K562 (cell line): ENCODE data around the gene RBM19. TPM values are rescaled to one million over a fixed set of nuclear protein-coding genes. Genes with fewer than 3 reads are reported as not detected.

Experiments
- ATAC-seq: fragments of 200-7000 bp; cut with Tn5 transposase; 3 replicates; pipeline ENCODE4 v1.9.1; 2020; ENCODE audit warnings: moderate library complexity
- BruUV-seq: library from RNA; stranded (reverse); fragments of 400-500 nt; replicated peaks from 2 replicates; lab custom pipeline; 2021; lab: Mats Ljungman, UMichigan
- CTCF ChIA-PET: fragments of 300-600 bp; formaldehyde crosslinking; extraction: SDS; loops from one replicate; lab custom pipeline; 2021; ENCODE audit warnings: low intra/inter-chr PET ratio; lab: Yijun Ruan, JAX
- POLR2A ChIA-PET: fragments of 300-600, 350-650 bp; sonication (Branson Sonifier 250); formaldehyde crosslinking; extraction: SDS; loops from one replicate; lab custom pipeline; 2021; ENCODE audit warnings: antibody characterized with exemption, inconsistent platforms; lab: Yijun Ruan, JAX
- DNase-seq, 4 experiments: peaks; one replicate each; pipeline versions ENCODE4 v3.0.0 to v3.0.0-alpha.2; 2011 to 2018; ENCODE audit warnings: low spot score in 3 of 4, mixed read lengths in 3 of 4; ENCODE audit errors: extremely low read depth in 1 of 4
- FAIRE-seq: peaks from 2 replicates; lab custom pipeline; 2011; peaks lifted over from hg19 to GRCh38; lab: Jason Lieb, UNC
- H2AFZ ChIP-seq: 2 replicates; pipeline ENCODE4 v1.6.0; 2011; ENCODE audit warnings: low read depth, low read length, control low read depth, inconsistent platforms
- H3K27ac ChIP-seq: fragments of 200-600 bp; 3 replicates; pipeline ENCODE4 v1.8.0; 2011; ENCODE audit warnings: low read depth, mild to moderate bottlenecking, control low read depth, inconsistent platforms, low read length, moderate library complexity, mixed read lengths; ENCODE audit errors: extremely low read depth
- H3K27me3 ChIP-seq, 2 experiments: fragments of 300-600 bp in 1 of 2; 2 replicates in 1 of 2; 3 replicates in 1 of 2; pipeline versions ENCODE4 v1.6.0 to v1.8.0; 2011; ENCODE audit warnings: inconsistent platforms in 2 of 2, low read length in 2 of 2, mild to moderate bottlenecking in 1 of 2, mixed read lengths in 1 of 2, moderate library complexity in 1 of 2; ENCODE audit not compliant: control insufficient read depth in 2 of 2, insufficient read depth in 2 of 2
- H3K36me3 ChIP-seq: fragments of 300-600 bp; 3 replicates; pipeline ENCODE4 v1.8.0; 2011; ENCODE audit warnings: mild to moderate bottlenecking, low read length, inconsistent platforms; ENCODE audit not compliant: control insufficient read depth, insufficient read depth
- H3K4me1 ChIP-seq, 2 experiments: fragments of 200-600 bp in 1 of 2; replicated peaks in 1 of 2; 2 replicates in 1 of 2; 3 replicates in 1 of 2; pipeline versions ENCODE4 v1.5.1 to v1.8.0; 2011; ENCODE audit warnings: inconsistent platforms in 2 of 2, low read length in 2 of 2, mild to moderate bottlenecking in 1 of 2, mixed read lengths in 1 of 2, moderate library complexity in 1 of 2; ENCODE audit not compliant: control insufficient read depth in 2 of 2, insufficient read depth in 2 of 2
- H3K4me2 ChIP-seq: 2 replicates; pipeline ENCODE4 v1.6.1; 2011; ENCODE audit warnings: low read length, control low read depth, inconsistent platforms, mixed read lengths; ENCODE audit not compliant: insufficient read depth
- H3K4me3 ChIP-seq: fragments of 200-600 bp; sonication (generic), shearing (Covaris generic); 2 replicates; pipeline ENCODE4 v1.5.1; 2016; ENCODE audit warnings: control low read depth, inconsistent platforms
- H3K79me2 ChIP-seq: fragments of 200-600 bp; 3 replicates; pipeline ENCODE4 v1.8.0; 2011; ENCODE audit warnings: low read length, inconsistent platforms; ENCODE audit not compliant: control insufficient read depth, insufficient read depth
- H3K9ac ChIP-seq, 2 experiments: 2 replicates each; pipeline versions ENCODE4 v1.6.0 to v1.6.1; 2011; ENCODE audit warnings: low read depth in 2 of 2, low read length in 2 of 2, control low read depth in 1 of 2, inconsistent platforms in 1 of 2, mild to moderate bottlenecking in 1 of 2, mixed read lengths in 1 of 2; ENCODE audit not compliant: insufficient read depth in 1 of 2
- H3K9me1 ChIP-seq: one replicate; pipeline ENCODE4 v1.6.0; 2011; ENCODE audit warnings: inconsistent platforms, mild to moderate bottlenecking, low read length, moderate library complexity; ENCODE audit not compliant: control insufficient read depth, insufficient read depth
- H3K9me3 ChIP-seq: replicated peaks from 2 replicates; pipeline ENCODE4 v1.5.1; 2011; ENCODE audit warnings: low read depth, low read length, inconsistent platforms; ENCODE audit not compliant: control insufficient read depth, insufficient read depth
- H4K20me1 ChIP-seq: replicated peaks from 2 replicates; pipeline ENCODE4 v1.6.1; 2011; ENCODE audit warnings: low read length, inconsistent platforms, mixed read lengths; ENCODE audit not compliant: control insufficient read depth, insufficient read depth
- C11orf30 ChIP-seq: fragments of 450-650 bp; IDR thresholded peaks from 2 replicates; pipeline ENCODE4 v1.6.1; 2016; ENCODE audit warnings: low read depth, mild to moderate bottlenecking
- DDX20 ChIP-seq: fragments of 450-650 bp; IDR thresholded peaks from 2 replicates; pipeline ENCODE4 v1.6.1; 2016; ENCODE audit warnings: missing genetic modification characterization, low read depth, mild to moderate bottlenecking, missing compliant biosample characterization, moderate library complexity
- ETS1 ChIP-seq: conservative IDR thresholded peaks from 2 replicates; pipeline ENCODE4 v1.6.1; 2011; ENCODE audit warnings: low read depth, mild to moderate bottlenecking, low read length; ENCODE audit not compliant: control insufficient read depth
- HMG20A ChIP-seq: fragments of 450-650 bp; formaldehyde crosslinking; conservative IDR thresholded peaks from 2 replicates; pipeline ENCODE4 v1.4.0; 2020; ENCODE audit warnings: mild to moderate bottlenecking, mixed read lengths
- KDM1A ChIP-seq, 2 experiments: fragments of 450-650 bp; IDR thresholded peaks; 2 replicates each; pipeline ENCODE4 v1.6.1; 2016; ENCODE audit warnings: mild to moderate bottlenecking in 2 of 2
- NCOA2 ChIP-seq, 2 experiments: fragments of 450-650 bp; IDR thresholded peaks; 2 replicates each; pipeline ENCODE4 v1.6.1; 2018; ENCODE audit warnings: mild to moderate bottlenecking in 2 of 2, moderate library complexity in 1 of 2; ENCODE audit not compliant: partially characterized antibody in 2 of 2
- NCOA4 ChIP-seq: fragments of 450-650 bp; IDR thresholded peaks from 2 replicates; pipeline ENCODE4 v1.6.1; 2018; ENCODE audit warnings: mild to moderate bottlenecking; ENCODE audit not compliant: partially characterized antibody
- NR1H2 ChIP-seq: sonication (generic); formaldehyde crosslinking; IDR thresholded peaks from 2 replicates; pipeline ENCODE4 v1.4.0; 2020; ENCODE audit warnings: mild to moderate bottlenecking, missing genetic modification reagents
- RB1 ChIP-seq: fragments of 450-650 bp; IDR thresholded peaks from 2 replicates; pipeline ENCODE4 v1.6.1; 2017; ENCODE audit warnings: low read depth, mild to moderate bottlenecking
- RBFOX2 ChIP-seq: fragments of 200-400 bp; formaldehyde crosslinking; IDR thresholded peaks from 2 replicates; pipeline ENCODE4 v1.6.1; 2017; ENCODE audit warnings: low read depth, mild to moderate bottlenecking, low read length, moderate library complexity
- U2AF1 ChIP-seq: fragments of 200-400 bp; formaldehyde crosslinking; optimal IDR thresholded peaks from 2 replicates; pipeline ENCODE3; 2017; ENCODE audit warnings: mild to moderate bottlenecking, low read depth, low read length, moderate library complexity
- WGBS: fragments of 100-300 bp; shearing (Covaris generic); methylation state at CpG from one replicate; pipeline ENCODE4 v1.1.6; 2016; ENCODE audit warnings: low coverage, mixed read lengths; ENCODE audit not compliant: insufficient coverage; ENCODE audit errors: missing lambda C conversion rate; 5-methylcytosine and 5-hydroxymethylcytosine counted together
- in situ Hi-C: fragments of 300-500 bp; cut with MboI; formaldehyde crosslinking; loops from 4 replicates; pipeline ENCODE4 v1.15.0; 2018; ENCODE audit warnings: inconsistent platforms, mixed read lengths
- intact Hi-C: fragments of 100-400 bp; cut with micrococcal nuclease; formaldehyde crosslinking; loops from 2 replicates; pipeline ENCODE4 v1.14.2; 2022
- polyA plus RNA-seq, 8 experiments: library from polyadenylated mRNA; depleted of rRNA in 4 of 8; stranded (reverse) in 5 of 8; unstranded in 3 of 8; fragments of >200 nt; fragmentation: Nextera tagmentation in 2 of 8; fragmentation: Illumina TruSeq in 1 of 8; extraction: Ambion mirVana in 2 of 8; extraction: Trizol in 1 of 8; gene quantifications; 2 replicates each; pipeline versions ENCODE4 v1.2.1 to v1.2.3, GENCODE V29; 2011 to 2014; ENCODE audit warnings: inconsistent platforms in 1 of 8, missing spikeins in 1 of 8
- total RNA-seq, 7 experiments: library from RNA; depleted of rRNA in 6 of 7; stranded (reverse); fragments of >200 nt in 6 of 7; fragmentation: Illumina TruSeq in 2 of 7; extraction: Trizol in 2 of 7; gene quantifications; 2 replicates each; pipeline versions ENCODE4 v1.2.1 to v1.2.3, GENCODE V29; 2011 to 2021; ENCODE audit warnings: low replicate concordance in 1 of 7
- TF ChIP-seq, protein P1 (sequence below), 2 experiments: fragments of 450-650 bp; IDR thresholded peaks; 2 replicates each; pipeline ENCODE4 v1.6.1; 2016; ENCODE audit warnings: mild to moderate bottlenecking in 2 of 2, borderline replicate concordance in 1 of 2, low read depth in 1 of 2, moderate library complexity in 1 of 2

Gene RBM19
- total and polyA plus RNA-seq, 9 of the 15 experiments (the other 6 are each of a cell fraction or from before 2014, with no cell fraction given): 16.0 to 58.4 (median 37.9) TPM

- no TSS peak for BruUV-seq
- Histone ChIP-seq H3K79me2 (no peaks in the 10 kb centered on the region), H3K4me1 (peaks cover 12 to 16% of the 10 kb centered on the region in 2 experiments; a peak in 4 of 5 replicates), H3K27me3 (no peaks in the 10 kb centered on the region), H4K20me1 (no peaks in the 10 kb centered on the region; the same call in 1 of the 2 replicates), H3K4me2 (no peak overlapping the region), H3K9me1 (no peaks in the 10 kb centered on the region), H3K4me3 (no peak overlapping the region), H3K27ac (no peak overlapping the region), H3K9me3 (no peaks in the 10 kb centered on the region), H3K9ac (no peak overlapping the region), H2AFZ (no peak overlapping the region), H3K36me3 (peaks cover 84% of the 10 kb centered on the region)
- in situ Hi-C loops (no loop called here), intact Hi-C loops (no loop called here)
- ChIA-PET CTCF (no interaction called here), POLR2A (interaction anchor here (0.9 kb wide), 1 partner anchor 126 kb away, joined by 3 read pairs; no protein-coding TSS in a partner anchor)
- DNase-seq (no peak), ATAC-seq (no peak), FAIRE-seq (no peak)
- 97% methylated on average over 5 of the region's 5 CpGs for WGBS
- TF ChIP-seq NCOA4: no peak
- no peak for TF ChIP-seq RBFOX2
- TF ChIP-seq NR1H2: no peak
- no peak for TF ChIP-seq KDM1A (IDR thresholded peaks at IDR 0.05)
- TF ChIP-seq DDX20 (tag): no peak
- no peak for TF ChIP-seq ETS1
- no peak for TF ChIP-seq U2AF1
- TF ChIP-seq, protein P1, sequence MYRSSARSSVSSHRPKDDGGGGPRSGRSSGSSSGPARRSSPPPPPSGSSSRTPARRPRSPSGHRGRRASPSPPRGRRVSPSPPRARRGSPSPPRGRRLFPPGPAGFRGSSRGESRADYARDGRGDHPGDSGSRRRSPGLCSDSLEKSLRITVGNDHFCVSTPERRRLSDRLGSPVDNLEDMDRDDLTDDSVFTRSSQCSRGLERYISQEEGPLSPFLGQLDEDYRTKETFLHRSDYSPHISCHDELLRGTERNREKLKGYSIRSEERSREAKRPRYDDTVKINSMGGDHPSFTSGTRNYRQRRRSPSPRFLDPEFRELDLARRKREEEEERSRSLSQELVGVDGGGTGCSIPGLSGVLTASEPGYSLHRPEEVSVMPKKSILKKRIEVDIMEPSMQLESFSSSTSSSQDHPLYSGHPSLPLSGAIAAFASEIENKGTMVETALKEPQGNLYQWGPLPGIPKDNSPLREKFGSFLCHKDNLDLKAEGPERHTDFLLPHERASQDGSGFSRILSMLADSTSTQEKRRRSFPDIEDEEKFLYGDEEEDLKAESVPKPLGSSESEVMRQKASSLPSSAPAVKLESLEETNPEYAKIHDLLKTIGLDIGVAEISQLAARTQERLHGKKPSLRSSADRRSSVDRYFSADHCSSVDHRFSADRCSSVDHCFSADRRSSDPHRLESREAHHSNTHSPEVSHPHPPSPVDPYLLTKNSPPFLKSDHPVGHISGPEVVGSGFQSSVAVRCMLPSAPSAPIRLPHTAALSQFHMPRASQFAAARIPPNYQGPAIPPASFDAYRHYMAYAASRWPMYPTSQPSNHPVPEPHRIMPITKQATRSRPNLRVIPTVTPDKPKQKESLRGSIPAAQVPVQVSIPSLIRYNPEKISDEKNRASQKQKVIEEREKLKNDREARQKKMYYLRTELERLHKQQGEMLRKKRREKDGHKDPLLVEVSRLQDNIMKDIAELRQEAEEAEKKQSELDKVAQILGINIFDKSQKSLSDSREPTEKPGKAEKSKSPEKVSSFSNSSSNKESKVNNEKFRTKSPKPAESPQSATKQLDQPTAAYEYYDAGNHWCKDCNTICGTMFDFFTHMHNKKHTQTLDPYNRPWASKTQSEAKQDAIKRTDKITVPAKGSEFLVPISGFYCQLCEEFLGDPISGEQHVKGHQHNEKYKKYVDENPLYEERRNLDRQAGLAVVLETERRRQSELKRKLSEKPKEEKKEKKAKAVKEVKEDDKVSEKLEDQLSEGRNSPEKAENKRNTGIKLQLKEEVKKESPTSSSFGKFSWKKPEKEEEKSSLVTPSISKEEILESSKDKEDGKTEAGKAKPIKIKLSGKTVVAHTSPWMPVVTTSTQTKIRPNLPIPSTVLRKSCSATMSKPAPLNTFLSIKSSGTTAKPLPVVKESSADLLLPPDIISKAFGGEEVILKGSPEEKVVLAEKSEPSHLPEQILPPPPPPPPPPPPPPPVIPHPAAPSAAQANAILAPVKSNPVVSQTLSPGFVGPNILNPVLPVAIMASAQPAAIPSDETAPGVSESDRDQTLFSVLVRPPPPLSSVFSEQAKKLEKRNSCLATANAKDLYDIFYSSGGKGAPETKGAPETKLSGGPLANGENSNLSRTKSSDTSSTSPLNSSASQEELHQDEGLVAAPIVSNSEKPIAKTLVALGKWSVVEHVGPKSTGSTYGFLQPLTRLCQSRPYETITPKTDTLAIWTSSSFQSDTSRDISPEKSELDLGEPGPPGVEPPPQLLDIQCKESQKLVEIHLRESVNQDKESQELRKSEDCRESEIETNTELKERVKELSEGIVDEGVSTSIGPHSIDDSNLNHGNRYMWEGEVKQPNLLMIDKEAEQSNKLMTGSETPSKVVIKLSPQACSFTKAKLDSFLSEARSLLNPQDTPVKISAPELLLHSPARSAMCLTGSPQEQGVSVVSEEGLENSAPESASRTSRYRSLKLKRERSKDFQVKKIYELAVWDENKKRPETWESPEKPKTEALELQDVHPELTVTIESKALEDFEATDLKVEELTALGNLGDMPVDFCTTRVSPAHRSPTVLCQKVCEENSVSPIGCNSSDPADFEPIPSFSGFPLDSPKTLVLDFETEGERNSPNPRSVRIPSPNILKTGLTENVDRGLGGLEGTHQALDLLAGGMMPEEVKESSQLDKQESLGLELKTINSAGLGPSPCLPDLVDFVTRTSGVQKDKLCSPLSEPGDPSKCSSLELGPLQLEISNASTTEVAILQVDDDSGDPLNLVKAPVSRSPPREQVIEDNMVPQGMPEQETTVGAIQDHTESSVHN (IDR thresholded peaks at IDR 0.05; ENCODE audit: borderline replicate concordance in 1 of 2, low read depth in 1 of 2): no peak
- TF ChIP-seq C11orf30: no peak
- no peak for TF ChIP-seq RB1
- no peak for TF ChIP-seq NCOA2 (IDR thresholded peaks at IDR 0.05; ENCODE audit: partially characterized antibody in 2 of 2)
- no peak for TF ChIP-seq HMG20A (CRISPR knock-in tag)
These were observed 27.7 kb downstream of the RBM19 start for GRCh38 chr12:113938471-113938870.
